ENCODE measurements around the gene FOCAD.
A peak's percentile ranks its signal among the peaks of the same experiment; 100 is the strongest.

FOCAD gene

GRCh38 chr9:20930836-20931235 is 246.8 kb downstream of the FOCAD start:
- Histone ChIP-seq H3K4me2 (ENCODE audit: low read length, poor library complexity, severe bottlenecking) (no peak overlapping the region), H3K18ac (ENCODE audit: low read depth in 1 of 2, low read length in 2 of 2) (no peak overlapping the region), H3K9ac (ENCODE audit: low read length) (no peak overlapping the region), H2AK5ac (ENCODE audit: low read length, severe bottlenecking) (no peak overlapping the region), H3K4me1 (ENCODE audit: control insufficient read depth, insufficient read depth, low read depth, low read length) (peaks cover 2% of the 10 kb centered on the region), H2BK12ac (ENCODE audit: low read length in 2 of 2) (no peak overlapping the region), H3K9me3 (ENCODE audit: control insufficient read depth, low read length) (no peaks in the 10 kb centered on the region), H3K4ac (ENCODE audit: low read depth in 1 of 2, low read length in 2 of 2) (no peak overlapping the region), H2BK5ac (ENCODE audit: low read depth, low read length, poor library complexity, severe bottlenecking) (no peak overlapping the region), H3K36me3 (ENCODE audit: control insufficient read depth in 1 of 2, insufficient read depth in 2 of 2, low read depth in 1 of 2, low read length in 2 of 2) (peaks cover 2 to 69% of the 10 kb centered on the region in 2 experiments), H3K4me3 (ENCODE audit: insufficient read depth in 1 of 2, low read depth in 1 of 2, low read length in 2 of 2) (no peak overlapping the region), H2AFZ (ENCODE audit: low read depth, low read length) (no peak overlapping the region), H3K79me1 (replicated peaks; ENCODE audit: low read length, poor library complexity, severe bottlenecking) (no peaks in the 10 kb centered on the region), H3K27ac (ENCODE audit: low read length, poor library complexity, severe bottlenecking) (no peak overlapping the region), H3K23ac (ENCODE audit: low read length in 2 of 2) (no peak overlapping the region), H2BK15ac (ENCODE audit: low read depth, poor library complexity, severe bottlenecking) (no peak overlapping the region), H3K27me3 (ENCODE audit: control insufficient read depth in 1 of 2, insufficient read depth in 1 of 2, low read length in 2 of 2) (no peaks in the 10 kb centered on the region), H3K14ac (ENCODE audit: low read length in 2 of 2) (no peak overlapping the region), H4K91ac (ENCODE audit: low read length) (no peak overlapping the region), H2BK120ac (ENCODE audit: low read depth, low read length) (no peak overlapping the region), H4K8ac (ENCODE audit: low read length) (no peak overlapping the region)
- DNase-seq = no peak
- 100% methylated on average over 1 of the region's 1 CpG for WGBS

DNA sequence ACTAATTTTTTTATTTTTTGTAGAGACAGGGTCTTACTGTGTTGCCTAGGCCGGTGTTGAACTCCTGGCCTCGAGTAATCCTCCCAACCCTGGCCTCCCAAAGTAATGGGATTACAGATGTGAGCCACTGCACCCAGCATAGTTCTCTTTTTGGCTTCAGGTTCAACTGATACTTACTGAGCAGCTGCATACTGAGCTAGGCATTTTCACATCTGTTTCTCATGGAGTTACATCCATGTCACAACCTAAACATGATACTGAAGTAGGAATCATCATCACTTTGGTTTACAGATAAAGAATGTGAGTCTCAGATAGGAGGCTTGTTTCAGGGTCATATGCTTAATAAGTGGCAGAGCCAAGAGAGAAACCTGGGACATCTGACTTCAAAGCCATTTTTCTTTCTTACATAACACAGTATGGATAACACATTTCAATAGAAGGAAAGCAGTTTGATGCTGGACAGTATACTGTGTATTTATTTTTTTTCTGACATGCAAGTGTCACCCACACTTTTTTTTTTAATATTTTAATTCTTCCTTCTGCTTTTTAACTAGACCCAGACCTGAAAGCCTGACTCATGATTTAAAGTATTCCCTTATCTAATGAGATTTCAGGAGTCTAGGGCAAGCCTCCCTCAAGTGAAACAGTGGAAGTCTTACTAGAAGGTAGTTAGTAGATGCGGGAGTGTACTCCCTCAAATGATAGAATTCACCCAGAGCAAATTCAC is 256.6 kb downstream of the FOCAD start:
- H2AFZ ChIP-seq (ENCODE audit: low read depth, low read length) = no peak overlapping the region
- WGBS = 75% methylated on average over 3 of the region's 3 CpGs
- H3K27me3 ChIP-seq (ENCODE audit: control insufficient read depth in 1 of 2, insufficient read depth in 1 of 2, low read length in 2 of 2) = no peaks in the 10 kb centered on the region
- no peak overlapping the region for H3K4ac ChIP-seq (ENCODE audit: low read depth in 1 of 2, low read length in 2 of 2)
- H3K9ac ChIP-seq (ENCODE audit: low read length) = no peak overlapping the region
- no peak overlapping the region for H3K18ac ChIP-seq (ENCODE audit: low read depth in 1 of 2, low read length in 2 of 2)
- H3K4me2 ChIP-seq (ENCODE audit: low read length, poor library complexity, severe bottlenecking) = no peak overlapping the region
- no peak overlapping the region for H3K14ac ChIP-seq (ENCODE audit: low read length in 2 of 2)
- no peak overlapping the region for H3K4me3 ChIP-seq (ENCODE audit: insufficient read depth in 1 of 2, low read depth in 1 of 2, low read length in 2 of 2)
- H3K9me3 ChIP-seq (ENCODE audit: control insufficient read depth, low read length) = no peaks in the 10 kb centered on the region
- H2BK15ac ChIP-seq (ENCODE audit: low read depth, poor library complexity, severe bottlenecking) = no peak overlapping the region
- no peak overlapping the region for H2BK5ac ChIP-seq (ENCODE audit: low read depth, low read length, poor library complexity, severe bottlenecking)
- H4K8ac ChIP-seq (ENCODE audit: low read length) = no peak overlapping the region
- DNase-seq = peak; percentile 9
- H3K23ac ChIP-seq (ENCODE audit: low read length in 2 of 2) = no peak overlapping the region
- H2BK12ac ChIP-seq (ENCODE audit: low read length in 2 of 2) = no peak overlapping the region
- H2AK5ac ChIP-seq (ENCODE audit: low read length, severe bottlenecking) = no peak overlapping the region
- H3K4me1 ChIP-seq (ENCODE audit: control insufficient read depth, insufficient read depth, low read depth, low read length) = no peaks in the 10 kb centered on the region
- H3K27ac ChIP-seq (ENCODE audit: low read length, poor library complexity, severe bottlenecking) = no peak overlapping the region
- H3K36me3 ChIP-seq (ENCODE audit: control insufficient read depth in 1 of 2, insufficient read depth in 2 of 2, low read depth in 1 of 2, low read length in 2 of 2) = peaks cover 3 to 34% of the 10 kb centered on the region in 2 experiments
- no peak overlapping the region for H4K91ac ChIP-seq (ENCODE audit: low read length)
- H3K79me1 ChIP-seq (replicated peaks; ENCODE audit: low read length, poor library complexity, severe bottlenecking) = peaks cover 7% of the 10 kb centered on the region
- no peak overlapping the region for H2BK120ac ChIP-seq (ENCODE audit: low read depth, low read length)

- Histone ChIP-seq H3K23ac (ENCODE audit: low read length in 2 of 2) (no peak overlapping the region), H3K9me3 (ENCODE audit: control insufficient read depth, low read length) (no peaks in the 10 kb centered on the region), H3K36me3 (ENCODE audit: control insufficient read depth in 1 of 2, insufficient read depth in 2 of 2, low read depth in 1 of 2, low read length in 2 of 2) (peaks cover 3 to 33% of the 10 kb centered on the region in 2 experiments), H3K4ac (ENCODE audit: low read depth in 1 of 2, low read length in 2 of 2) (no peak overlapping the region), H3K27ac (ENCODE audit: low read length, poor library complexity, severe bottlenecking) (no peak overlapping the region), H3K9ac (ENCODE audit: low read length) (no peak overlapping the region), H2BK15ac (ENCODE audit: low read depth, poor library complexity, severe bottlenecking) (no peak overlapping the region), H3K4me2 (ENCODE audit: low read length, poor library complexity, severe bottlenecking) (no peak overlapping the region), H3K18ac (ENCODE audit: low read depth in 1 of 2, low read length in 2 of 2) (no peak overlapping the region), H2BK5ac (ENCODE audit: low read depth, low read length, poor library complexity, severe bottlenecking) (no peak overlapping the region), H3K14ac (ENCODE audit: low read length in 2 of 2) (no peak overlapping the region), H3K27me3 (ENCODE audit: control insufficient read depth in 1 of 2, insufficient read depth in 1 of 2, low read length in 2 of 2) (no peaks in the 10 kb centered on the region), H2AFZ (ENCODE audit: low read depth, low read length) (no peak overlapping the region), H2BK12ac (ENCODE audit: low read length in 2 of 2) (no peak overlapping the region), H2AK5ac (ENCODE audit: low read length, severe bottlenecking) (no peak overlapping the region), H3K4me3 (ENCODE audit: insufficient read depth in 1 of 2, low read depth in 1 of 2, low read length in 2 of 2) (no peak overlapping the region), H3K4me1 (ENCODE audit: control insufficient read depth, insufficient read depth, low read depth, low read length) (no peaks in the 10 kb centered on the region), H2BK120ac (ENCODE audit: low read depth, low read length) (no peak overlapping the region), H4K91ac (ENCODE audit: low read length) (no peak overlapping the region), H4K8ac (ENCODE audit: low read length) (no peak overlapping the region), H3K79me1 (replicated peaks; ENCODE audit: low read length, poor library complexity, severe bottlenecking) (peaks cover 7% of the 10 kb centered on the region)
- DNase-seq = peak; percentile 70
- 0% methylated on average over 4 of the region's 7 CpGs for WGBS
These were observed 257.2 kb downstream of the FOCAD start for GRCh38 chr9:20941174-20941690.

DNA sequence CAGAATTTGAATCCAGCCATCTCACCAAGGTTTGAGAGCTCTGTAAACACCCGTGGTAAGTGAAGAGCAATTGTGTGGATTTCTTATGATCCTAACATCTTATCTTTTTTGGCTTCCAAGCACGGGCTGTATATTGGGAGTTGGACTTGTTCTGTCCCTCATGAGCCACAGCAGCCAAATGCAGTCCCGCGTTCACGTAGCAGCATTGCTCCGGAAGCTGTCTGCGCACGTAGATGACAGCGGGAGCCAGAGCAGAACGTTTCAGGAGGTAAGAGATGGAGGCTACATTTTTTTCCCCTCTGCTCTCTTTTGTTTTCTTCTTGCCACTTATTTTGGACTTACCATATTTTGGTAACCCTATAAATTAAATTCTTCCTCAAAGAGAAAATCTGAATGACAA is 260.4 kb downstream of the FOCAD start:
- 98% methylated on average over 9 of the region's 10 CpGs for whole genome bisulfite sequencing
- H4K91ac ChIP-seq (ENCODE audit: low read length) = no peak overlapping the region
- no peak overlapping the region for H3K9ac ChIP-seq (ENCODE audit: low read length)
- H3K79me1 ChIP-seq (replicated peaks; ENCODE audit: low read length, poor library complexity, severe bottlenecking) = peaks cover 7% of the 10 kb centered on the region
- H3K9me3 ChIP-seq (ENCODE audit: control insufficient read depth, low read length) = no peaks in the 10 kb centered on the region
- H3K4me1 ChIP-seq (ENCODE audit: control insufficient read depth, insufficient read depth, low read depth, low read length) = no peaks in the 10 kb centered on the region
- no peak for DNase-seq
- H3K27ac ChIP-seq (ENCODE audit: low read length, poor library complexity, severe bottlenecking) = no peak overlapping the region
- H3K4me2 ChIP-seq (ENCODE audit: low read length, poor library complexity, severe bottlenecking) = no peak overlapping the region
- no peaks in the 10 kb centered on the region for H3K27me3 ChIP-seq (ENCODE audit: control insufficient read depth in 1 of 2, insufficient read depth in 1 of 2, low read length in 2 of 2)
- no peak overlapping the region for H2AK5ac ChIP-seq (ENCODE audit: low read length, severe bottlenecking)
- no peak overlapping the region for H3K23ac ChIP-seq (ENCODE audit: low read length in 2 of 2)
- no peak overlapping the region for H4K8ac ChIP-seq (ENCODE audit: low read length)
- H2BK5ac ChIP-seq (ENCODE audit: low read depth, low read length, poor library complexity, severe bottlenecking) = no peak overlapping the region
- no peak overlapping the region for H3K14ac ChIP-seq (ENCODE audit: low read length in 2 of 2)
- H2BK12ac ChIP-seq (ENCODE audit: low read length in 2 of 2) = no peak overlapping the region
- no peak overlapping the region for H3K18ac ChIP-seq (ENCODE audit: low read depth in 1 of 2, low read length in 2 of 2)
- no peak overlapping the region for H2BK120ac ChIP-seq (ENCODE audit: low read depth, low read length)
- H3K36me3 ChIP-seq (ENCODE audit: control insufficient read depth in 1 of 2, insufficient read depth in 2 of 2, low read depth in 1 of 2, low read length in 2 of 2) = peaks cover 3 to 57% of the 10 kb centered on the region in 2 experiments
- no peak overlapping the region for H3K4me3 ChIP-seq (ENCODE audit: insufficient read depth in 1 of 2, low read depth in 1 of 2, low read length in 2 of 2)
- H2BK15ac ChIP-seq (ENCODE audit: low read depth, poor library complexity, severe bottlenecking) = no peak overlapping the region
- no peak overlapping the region for H2AFZ ChIP-seq (ENCODE audit: low read depth, low read length)
- H3K4ac ChIP-seq (ENCODE audit: low read depth in 1 of 2, low read length in 2 of 2) = no peak overlapping the region
